ENCODE data around the gene STX12.

Gene STX12

GRCh38 chr1:27833470-27833869 is 60.5 kb downstream of the STX12 start:
- H3K4me2 ChIP-seq (ENCODE audit: low read depth, low read length, poor library complexity, severe bottlenecking) = peak overlapping the region; percentile 90
- no peaks in the 10 kb centered on the region; the same call in 1 of the 2 replicates for H3K36me3 ChIP-seq (ENCODE audit: insufficient read depth, low read length)

DNA sequence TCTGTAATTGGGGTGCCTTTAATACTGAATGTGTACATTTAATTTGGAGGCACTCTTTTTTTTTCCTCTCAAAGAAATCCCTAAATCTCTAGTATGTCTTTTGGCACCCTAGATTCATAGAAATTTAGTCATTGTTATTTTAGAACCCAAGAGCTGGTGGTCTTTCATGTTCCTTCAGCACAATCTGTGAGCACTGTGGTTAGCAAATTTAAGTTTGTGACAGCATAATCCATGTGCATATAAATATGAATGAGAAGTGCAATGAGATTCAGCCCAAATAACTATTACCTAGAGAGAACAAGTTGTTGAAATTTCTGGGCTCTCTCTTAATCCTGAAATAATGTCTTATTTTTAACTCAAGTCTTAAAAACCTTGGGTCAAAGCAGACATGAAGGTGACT is 62.0 kb downstream of the STX12 start:
- peaks cover 40% of the 10 kb centered on the region for H3K4me1 ChIP-seq (ENCODE audit: insufficient read depth, low read length, poor library complexity, severe bottlenecking)
- no peaks in the 10 kb centered on the region for H3K9me3 ChIP-seq (ENCODE audit: insufficient read depth, low read depth, low read length)
- TF ChIP-seq, protein P1, sequence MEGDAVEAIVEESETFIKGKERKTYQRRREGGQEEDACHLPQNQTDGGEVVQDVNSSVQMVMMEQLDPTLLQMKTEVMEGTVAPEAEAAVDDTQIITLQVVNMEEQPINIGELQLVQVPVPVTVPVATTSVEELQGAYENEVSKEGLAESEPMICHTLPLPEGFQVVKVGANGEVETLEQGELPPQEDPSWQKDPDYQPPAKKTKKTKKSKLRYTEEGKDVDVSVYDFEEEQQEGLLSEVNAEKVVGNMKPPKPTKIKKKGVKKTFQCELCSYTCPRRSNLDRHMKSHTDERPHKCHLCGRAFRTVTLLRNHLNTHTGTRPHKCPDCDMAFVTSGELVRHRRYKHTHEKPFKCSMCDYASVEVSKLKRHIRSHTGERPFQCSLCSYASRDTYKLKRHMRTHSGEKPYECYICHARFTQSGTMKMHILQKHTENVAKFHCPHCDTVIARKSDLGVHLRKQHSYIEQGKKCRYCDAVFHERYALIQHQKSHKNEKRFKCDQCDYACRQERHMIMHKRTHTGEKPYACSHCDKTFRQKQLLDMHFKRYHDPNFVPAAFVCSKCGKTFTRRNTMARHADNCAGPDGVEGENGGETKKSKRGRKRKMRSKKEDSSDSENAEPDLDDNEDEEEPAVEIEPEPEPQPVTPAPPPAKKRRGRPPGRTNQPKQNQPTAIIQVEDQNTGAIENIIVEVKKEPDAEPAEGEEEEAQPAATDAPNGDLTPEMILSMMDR (conservative IDR thresholded peaks at IDR 0.05; ENCODE audit: low read length) = no peak
- no peak for TF ChIP-seq EZH2phosphoT487 (IDR thresholded peaks at IDR 0.05; ENCODE audit: borderline replicate concordance)
- no peaks in the 10 kb centered on the region for H3F3A ChIP-seq (ENCODE audit: low read depth)
- peak overlapping the region; percentile 94 for H3K9ac ChIP-seq (ENCODE audit: low read depth, low read length, poor library complexity, severe bottlenecking)
- H3K9me2 ChIP-seq (replicated peaks; ENCODE audit: low read depth, low read length) = no peaks in the 10 kb centered on the region
- peaks cover 35% of the 10 kb centered on the region for H4K20me1 ChIP-seq (ENCODE audit: insufficient read depth, low read length, poor library complexity, severe bottlenecking)
- peaks cover 79% of the 10 kb centered on the region for H3K79me2 ChIP-seq (ENCODE audit: insufficient read depth, low read length)
- peak overlapping the region; percentile 28 for H3K4me3 ChIP-seq (ENCODE audit: low read length, poor library complexity, severe bottlenecking)
- H3K27me3 ChIP-seq (ENCODE audit: insufficient read depth, low read length, poor library complexity, severe bottlenecking) = no peaks in the 10 kb centered on the region
- H3K36me3 ChIP-seq (ENCODE audit: insufficient read depth, low read length) = peaks cover 15% of the 10 kb centered on the region; the same call in 1 of the 2 replicates
- H2AFZ ChIP-seq (ENCODE audit: low read length) = no peak overlapping the region
- peak overlapping the region; percentile 90 for H3K4me2 ChIP-seq (ENCODE audit: low read depth, low read length, poor library complexity, severe bottlenecking)

More at GRCh38 chr1:27833470-27833869, 60.5 kb downstream of the STX12 start:
- peaks cover 70% of the 10 kb centered on the region for H3K79me2 ChIP-seq (ENCODE audit: insufficient read depth, low read length)
- H3F3A ChIP-seq (ENCODE audit: low read depth) = no peaks in the 10 kb centered on the region
- no peak overlapping the region for H2AFZ ChIP-seq (ENCODE audit: low read length)
- no peaks in the 10 kb centered on the region for H3K9me3 ChIP-seq (ENCODE audit: insufficient read depth, low read depth, low read length)
- peak overlapping the region; percentile 96 for H3K4me3 ChIP-seq (ENCODE audit: low read length, poor library complexity, severe bottlenecking)
- H3K27me3 ChIP-seq (ENCODE audit: insufficient read depth, low read length, poor library complexity, severe bottlenecking) = no peaks in the 10 kb centered on the region
- H3K4me1 ChIP-seq (ENCODE audit: insufficient read depth, low read length, poor library complexity, severe bottlenecking) = peaks cover 40% of the 10 kb centered on the region
- peaks cover 35% of the 10 kb centered on the region for H4K20me1 ChIP-seq (ENCODE audit: insufficient read depth, low read length, poor library complexity, severe bottlenecking)
- TF ChIP-seq, protein P1 (conservative IDR thresholded peaks at IDR 0.05; ENCODE audit: low read length) = no peak
- no peak for TF ChIP-seq EZH2phosphoT487 (IDR thresholded peaks at IDR 0.05; ENCODE audit: borderline replicate concordance)
- no peaks in the 10 kb centered on the region for H3K9me2 ChIP-seq (replicated peaks; ENCODE audit: low read depth, low read length)
- peak overlapping the region; percentile 94 for H3K9ac ChIP-seq (ENCODE audit: low read depth, low read length, poor library complexity, severe bottlenecking)

DNA sequence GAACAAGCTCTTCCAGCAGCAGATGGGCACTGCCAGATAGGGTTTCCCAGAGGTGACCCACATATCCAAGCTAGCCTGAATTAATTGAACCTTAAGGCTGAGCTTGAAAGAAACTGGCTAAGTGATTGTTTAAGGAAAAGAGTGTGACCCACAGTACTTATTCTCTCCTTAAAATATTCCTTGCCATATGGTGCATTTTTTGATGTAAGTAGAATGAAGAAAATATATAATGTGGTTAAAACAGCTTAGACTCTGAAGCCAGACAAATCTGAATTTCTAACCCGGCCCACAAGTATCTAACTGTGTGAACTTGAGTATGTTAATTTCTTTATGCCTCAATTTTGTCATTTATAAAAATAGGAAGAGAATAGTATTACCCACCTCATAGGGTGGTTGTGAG is 62.5 kb downstream of the STX12 start:
- H3K36me3 ChIP-seq (ENCODE audit: insufficient read depth, low read length) = peaks cover 20% of the 10 kb centered on the region; the same call in 1 of the 2 replicates
- no peak overlapping the region for H2AFZ ChIP-seq (ENCODE audit: low read length)
- peaks cover 36% of the 10 kb centered on the region for H4K20me1 ChIP-seq (ENCODE audit: insufficient read depth, low read length, poor library complexity, severe bottlenecking)
- H3K9ac ChIP-seq (ENCODE audit: low read depth, low read length, poor library complexity, severe bottlenecking) = peak overlapping the region; percentile 94
- H3K4me2 ChIP-seq (ENCODE audit: low read depth, low read length, poor library complexity, severe bottlenecking) = peak overlapping the region; percentile 90
- H3K9me2 ChIP-seq (replicated peaks; ENCODE audit: low read depth, low read length) = no peaks in the 10 kb centered on the region
- H3K27me3 ChIP-seq (ENCODE audit: insufficient read depth, low read length, poor library complexity, severe bottlenecking) = no peaks in the 10 kb centered on the region
- peak overlapping the region; percentile 28 for H3K4me3 ChIP-seq (ENCODE audit: low read length, poor library complexity, severe bottlenecking)
- no peaks in the 10 kb centered on the region for H3F3A ChIP-seq (ENCODE audit: low read depth)
- no peaks in the 10 kb centered on the region for H3K9me3 ChIP-seq (ENCODE audit: insufficient read depth, low read depth, low read length)
- peaks cover 40% of the 10 kb centered on the region for H3K4me1 ChIP-seq (ENCODE audit: insufficient read depth, low read length, poor library complexity, severe bottlenecking)
- H3K79me2 ChIP-seq (ENCODE audit: insufficient read depth, low read length) = peaks cover 81% of the 10 kb centered on the region
- TF ChIP-seq, protein P1 (conservative IDR thresholded peaks at IDR 0.05; ENCODE audit: low read length) = no peak
- no peak for TF ChIP-seq EZH2phosphoT487 (IDR thresholded peaks at IDR 0.05; ENCODE audit: borderline replicate concordance)
